HepG2 (cell line): ENCODE results near the gene ZBTB32. TPM values are rescaled to one million over a fixed set of nuclear protein-coding genes. Genes with fewer than 3 reads are reported as not detected.

Source experiments
- BRD4 ChIP-seq: sonication (generic); formaldehyde crosslinking; IDR thresholded peaks from 2 replicates; pipeline ENCODE4 v1.4.0; 2020; ENCODE audit warnings: missing genetic modification reagents
- CREM ChIP-seq, 2 experiments: sonication (generic) in 1 of 2; formaldehyde crosslinking in 1 of 2; IDR thresholded peaks; 2 replicates each; pipeline versions ENCODE4 v1.4.0 to v1.6.1; 2016 to 2020; ENCODE audit warnings: antibody characterized with exemption in 1 of 2, mild to moderate bottlenecking in 1 of 2, missing genetic modification reagents in 1 of 2
- ELF4 ChIP-seq: sonication (generic); formaldehyde crosslinking; IDR thresholded peaks from 2 replicates; pipeline ENCODE4 v1.5.0; 2020; ENCODE audit warnings: missing genetic modification reagents, mild to moderate bottlenecking, moderate library complexity, borderline replicate concordance
- EP300 ChIP-seq, 3 experiments: sonication (generic) in 1 of 3; formaldehyde crosslinking in 1 of 3; IDR thresholded peaks; 2 replicates each; pipeline versions ENCODE4 v1.5.1 to v1.6.1; 2011 to 2020; ENCODE audit warnings: low read depth in 2 of 3, low read length in 2 of 3, borderline replicate concordance in 1 of 3, improper control_type of control experiment in 1 of 3, mild to moderate bottlenecking in 1 of 3, missing genetic modification reagents in 1 of 3, moderate library complexity in 1 of 3
- HNRNPUL1 ChIP-seq: fragments of 200-400 bp; formaldehyde crosslinking; IDR thresholded peaks from 2 replicates; pipeline ENCODE4 v1.6.1; 2017; ENCODE audit warnings: low read depth, mild to moderate bottlenecking, low read length, moderate library complexity
- KLF15 ChIP-seq: sonication (generic); formaldehyde crosslinking; IDR thresholded peaks from 2 replicates; pipeline ENCODE4 v1.8.1; 2023; ENCODE audit warnings: borderline replicate concordance, mild to moderate bottlenecking, inconsistent platforms, missing genetic modification reagents, mixed read lengths
- KMT2A ChIP-seq: sonication (generic); formaldehyde crosslinking; IDR thresholded peaks from 2 replicates; pipeline ENCODE4 v1.4.0; 2020; ENCODE audit warnings: missing genetic modification reagents
- MYNN ChIP-seq: sonication (generic); formaldehyde crosslinking; IDR thresholded peaks from 2 replicates; pipeline ENCODE4 v1.4.0; 2020; ENCODE audit warnings: mild to moderate bottlenecking, low read depth, missing genetic modification reagents
- NAIF1 ChIP-seq: sonication (generic); formaldehyde crosslinking; IDR thresholded peaks from 2 replicates; pipeline ENCODE4 v1.5.0; 2020; ENCODE audit warnings: mild to moderate bottlenecking, missing genetic modification reagents, borderline replicate concordance
- TBX2 ChIP-seq: sonication (generic); formaldehyde crosslinking; IDR thresholded peaks from 2 replicates; pipeline ENCODE4 v1.5.0; 2020; ENCODE audit warnings: missing genetic modification reagents, mild to moderate bottlenecking, borderline replicate concordance
- TCF7 ChIP-seq: sonication (generic); IDR thresholded peaks from 2 replicates; pipeline ENCODE4 v1.6.1; 2016; ENCODE audit warnings: antibody characterized with exemption, low read depth
- TMF1 ChIP-seq: sonication (generic); formaldehyde crosslinking; IDR thresholded peaks from 2 replicates; pipeline ENCODE4 v1.8.1; 2022; ENCODE audit warnings: low read depth, missing genetic modification reagents
- ZNF703 ChIP-seq: sonication (generic); formaldehyde crosslinking; IDR thresholded peaks from 2 replicates; pipeline ENCODE4 v1.5.1; 2020; ENCODE audit warnings: missing genetic modification reagents, mild to moderate bottlenecking, moderate library complexity, borderline replicate concordance
- ZNF713 ChIP-seq: sonication (generic); formaldehyde crosslinking; IDR thresholded peaks from 2 replicates; pipeline ENCODE4 v1.4.0; 2020; ENCODE audit warnings: mild to moderate bottlenecking, missing genetic modification reagents
- polyA plus RNA-seq, 8 experiments: library from polyadenylated mRNA; depleted of rRNA in 3 of 8; stranded (reverse) in 7 of 8; unstranded in 1 of 8; fragments of >200 nt; fragmentation: Illumina TruSeq in 4 of 8; extraction: Trizol in 4 of 8; gene quantifications; 2 replicates each; pipeline versions ENCODE4 v1.2.1 to v1.2.3, GENCODE V29; 2011 to 2016; ENCODE audit warnings: low read depth in 4 of 8, missing spikeins in 1 of 8, mixed read lengths in 1 of 8; ENCODE audit not compliant: insufficient read depth in 1 of 8
- total RNA-seq, 5 experiments: library from RNA; depleted of rRNA; stranded (reverse); fragments of >200 nt; fragmentation: Illumina TruSeq; extraction: Trizol; gene quantifications; 2 replicates each; pipeline ENCODE4 v1.2.3, GENCODE V29; 2016; ENCODE audit warnings: low read depth in 1 of 5
- TF ChIP-seq, protein P1 (sequence below): sonication (generic); formaldehyde crosslinking; IDR thresholded peaks from 2 replicates; pipeline ENCODE4; 2020; ENCODE audit warnings: missing genetic modification reagents, mild to moderate bottlenecking, borderline replicate concordance
- TF ChIP-seq, protein P2 (sequence below): sonication (generic); formaldehyde crosslinking; IDR thresholded peaks from 2 replicates; pipeline ENCODE4 v1.5.1; 2020; ENCODE audit warnings: missing genetic modification reagents, mild to moderate bottlenecking, borderline replicate concordance
- TF ChIP-seq, protein P3 (sequence below): sonication (generic); formaldehyde crosslinking; IDR thresholded peaks from 2 replicates; pipeline ENCODE4 v1.4.0; 2020; ENCODE audit warnings: missing genetic modification reagents

ZBTB32 gene
- total and polyA plus RNA-seq, 2 of the 13 experiments (the other 11 are each of a cell fraction or from before 2014, with no cell fraction given), result not detected

DNA sequence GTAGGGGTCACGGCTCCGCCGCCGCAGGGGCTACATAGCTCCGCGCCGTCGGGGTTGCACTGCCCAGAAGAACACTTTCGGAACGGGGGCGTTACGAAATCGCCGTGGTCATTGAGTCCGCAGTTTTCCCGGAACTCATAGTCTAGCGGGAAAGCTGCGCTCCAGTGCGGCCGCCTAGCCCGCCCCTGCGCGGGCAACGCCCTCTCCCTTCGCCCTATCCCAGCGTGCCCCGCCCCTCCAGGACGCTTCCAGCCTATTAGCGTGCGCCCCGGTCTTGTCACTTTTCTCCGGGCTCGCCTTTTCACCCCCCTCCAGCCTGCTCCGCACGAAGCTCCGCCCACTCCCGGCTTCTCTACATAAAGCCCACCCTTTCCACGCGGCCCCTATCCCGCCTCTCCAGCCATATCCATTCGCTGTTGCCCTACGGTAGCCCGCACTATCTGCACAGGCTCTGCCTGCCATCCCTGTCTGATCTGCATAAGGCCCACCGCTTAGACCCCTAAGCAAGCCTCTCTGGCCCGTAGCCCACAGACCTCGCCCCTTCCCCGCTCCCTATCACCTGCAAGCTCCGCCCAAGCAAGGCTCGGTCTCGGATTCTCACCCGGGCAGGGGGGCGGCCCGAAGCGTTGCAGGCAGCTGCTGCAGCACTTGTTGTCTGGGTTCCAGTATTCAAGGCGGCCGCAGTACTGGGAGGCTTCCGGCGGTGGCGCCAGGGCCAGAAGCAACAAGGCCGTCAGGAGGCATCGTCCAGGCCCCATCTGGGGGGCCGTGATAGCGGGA, 36.3 kb downstream of the ZBTB32 start (continued):
- TF ChIP-seq NAIF1 (CRISPR knock-in tag) (0 out of 2 replicates have a peak, but pooled peaks have one; percentile 63), TBX2 (CRISPR knock-in tag) (peak; percentile 43; the same call in 1 of the 2 replicates), ZNF713 (CRISPR knock-in tag) (0 out of 2 replicates have a peak, but pooled peaks have one; percentile 58), KLF15 (CRISPR knock-in tag) (0 out of 2 replicates have a peak, but pooled peaks have one; percentile 73), MYNN (CRISPR knock-in tag) (no peak), BRD4 (CRISPR knock-in tag) (no peak), HNRNPUL1 (no peak), TCF7 (no peak), EP300 (IDR thresholded peaks at IDR 0.05; ENCODE audit: low read depth in 2 of 2, low read length in 2 of 2) (peak in 1 of 2 experiments; percentile 29; a peak in 1 of 4 replicates), EP300 (CRISPR knock-in tag; IDR thresholded peaks at IDR 0.05; ENCODE audit: borderline replicate concordance) (no peak; the same call in 1 of the 2 replicates), CREM (IDR thresholded peaks at IDR 0.05) (peak; percentile 47), CREM (CRISPR knock-in tag; IDR thresholded peaks at IDR 0.05) (no peak), ZNF703 (CRISPR knock-in tag) (peak; percentile 13; the same call in 1 of the 2 replicates), KMT2A (CRISPR knock-in tag) (0 out of 2 replicates have a peak, but pooled peaks have one; percentile 36), TMF1 (CRISPR knock-in tag) (no peak), ELF4 (CRISPR knock-in tag) (peak; percentile 71; the same call in 1 of the 2 replicates)
- TF ChIP-seq, protein P1, sequence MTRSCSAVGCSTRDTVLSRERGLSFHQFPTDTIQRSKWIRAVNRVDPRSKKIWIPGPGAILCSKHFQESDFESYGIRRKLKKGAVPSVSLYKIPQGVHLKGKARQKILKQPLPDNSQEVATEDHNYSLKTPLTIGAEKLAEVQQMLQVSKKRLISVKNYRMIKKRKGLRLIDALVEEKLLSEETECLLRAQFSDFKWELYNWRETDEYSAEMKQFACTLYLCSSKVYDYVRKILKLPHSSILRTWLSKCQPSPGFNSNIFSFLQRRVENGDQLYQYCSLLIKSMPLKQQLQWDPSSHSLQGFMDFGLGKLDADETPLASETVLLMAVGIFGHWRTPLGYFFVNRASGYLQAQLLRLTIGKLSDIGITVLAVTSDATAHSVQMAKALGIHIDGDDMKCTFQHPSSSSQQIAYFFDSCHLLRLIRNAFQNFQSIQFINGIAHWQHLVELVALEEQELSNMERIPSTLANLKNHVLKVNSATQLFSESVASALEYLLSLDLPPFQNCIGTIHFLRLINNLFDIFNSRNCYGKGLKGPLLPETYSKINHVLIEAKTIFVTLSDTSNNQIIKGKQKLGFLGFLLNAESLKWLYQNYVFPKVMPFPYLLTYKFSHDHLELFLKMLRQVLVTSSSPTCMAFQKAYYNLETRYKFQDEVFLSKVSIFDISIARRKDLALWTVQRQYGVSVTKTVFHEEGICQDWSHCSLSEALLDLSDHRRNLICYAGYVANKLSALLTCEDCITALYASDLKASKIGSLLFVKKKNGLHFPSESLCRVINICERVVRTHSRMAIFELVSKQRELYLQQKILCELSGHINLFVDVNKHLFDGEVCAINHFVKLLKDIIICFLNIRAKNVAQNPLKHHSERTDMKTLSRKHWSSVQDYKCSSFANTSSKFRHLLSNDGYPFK (CRISPR knock-in tag), result peak; percentile 28; the same call in 1 of the 2 replicates
- TF ChIP-seq, protein P2, sequence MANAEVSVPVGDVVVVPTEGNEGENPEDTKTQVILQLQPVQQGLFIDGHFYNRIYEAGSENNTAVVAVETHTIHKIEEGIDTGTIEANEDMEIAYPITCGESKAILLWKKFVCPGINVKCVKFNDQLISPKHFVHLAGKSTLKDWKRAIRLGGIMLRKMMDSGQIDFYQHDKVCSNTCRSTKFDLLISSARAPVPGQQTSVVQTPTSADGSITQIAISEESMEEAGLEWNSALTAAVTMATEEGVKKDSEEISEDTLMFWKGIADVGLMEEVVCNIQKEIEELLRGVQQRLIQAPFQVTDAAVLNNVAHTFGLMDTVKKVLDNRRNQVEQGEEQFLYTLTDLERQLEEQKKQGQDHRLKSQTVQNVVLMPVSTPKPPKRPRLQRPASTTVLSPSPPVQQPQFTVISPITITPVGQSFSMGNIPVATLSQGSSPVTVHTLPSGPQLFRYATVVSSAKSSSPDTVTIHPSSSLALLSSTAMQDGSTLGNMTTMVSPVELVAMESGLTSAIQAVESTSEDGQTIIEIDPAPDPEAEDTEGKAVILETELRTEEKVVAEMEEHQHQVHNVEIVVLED, result peak; percentile 64
- TF ChIP-seq, protein P3, sequence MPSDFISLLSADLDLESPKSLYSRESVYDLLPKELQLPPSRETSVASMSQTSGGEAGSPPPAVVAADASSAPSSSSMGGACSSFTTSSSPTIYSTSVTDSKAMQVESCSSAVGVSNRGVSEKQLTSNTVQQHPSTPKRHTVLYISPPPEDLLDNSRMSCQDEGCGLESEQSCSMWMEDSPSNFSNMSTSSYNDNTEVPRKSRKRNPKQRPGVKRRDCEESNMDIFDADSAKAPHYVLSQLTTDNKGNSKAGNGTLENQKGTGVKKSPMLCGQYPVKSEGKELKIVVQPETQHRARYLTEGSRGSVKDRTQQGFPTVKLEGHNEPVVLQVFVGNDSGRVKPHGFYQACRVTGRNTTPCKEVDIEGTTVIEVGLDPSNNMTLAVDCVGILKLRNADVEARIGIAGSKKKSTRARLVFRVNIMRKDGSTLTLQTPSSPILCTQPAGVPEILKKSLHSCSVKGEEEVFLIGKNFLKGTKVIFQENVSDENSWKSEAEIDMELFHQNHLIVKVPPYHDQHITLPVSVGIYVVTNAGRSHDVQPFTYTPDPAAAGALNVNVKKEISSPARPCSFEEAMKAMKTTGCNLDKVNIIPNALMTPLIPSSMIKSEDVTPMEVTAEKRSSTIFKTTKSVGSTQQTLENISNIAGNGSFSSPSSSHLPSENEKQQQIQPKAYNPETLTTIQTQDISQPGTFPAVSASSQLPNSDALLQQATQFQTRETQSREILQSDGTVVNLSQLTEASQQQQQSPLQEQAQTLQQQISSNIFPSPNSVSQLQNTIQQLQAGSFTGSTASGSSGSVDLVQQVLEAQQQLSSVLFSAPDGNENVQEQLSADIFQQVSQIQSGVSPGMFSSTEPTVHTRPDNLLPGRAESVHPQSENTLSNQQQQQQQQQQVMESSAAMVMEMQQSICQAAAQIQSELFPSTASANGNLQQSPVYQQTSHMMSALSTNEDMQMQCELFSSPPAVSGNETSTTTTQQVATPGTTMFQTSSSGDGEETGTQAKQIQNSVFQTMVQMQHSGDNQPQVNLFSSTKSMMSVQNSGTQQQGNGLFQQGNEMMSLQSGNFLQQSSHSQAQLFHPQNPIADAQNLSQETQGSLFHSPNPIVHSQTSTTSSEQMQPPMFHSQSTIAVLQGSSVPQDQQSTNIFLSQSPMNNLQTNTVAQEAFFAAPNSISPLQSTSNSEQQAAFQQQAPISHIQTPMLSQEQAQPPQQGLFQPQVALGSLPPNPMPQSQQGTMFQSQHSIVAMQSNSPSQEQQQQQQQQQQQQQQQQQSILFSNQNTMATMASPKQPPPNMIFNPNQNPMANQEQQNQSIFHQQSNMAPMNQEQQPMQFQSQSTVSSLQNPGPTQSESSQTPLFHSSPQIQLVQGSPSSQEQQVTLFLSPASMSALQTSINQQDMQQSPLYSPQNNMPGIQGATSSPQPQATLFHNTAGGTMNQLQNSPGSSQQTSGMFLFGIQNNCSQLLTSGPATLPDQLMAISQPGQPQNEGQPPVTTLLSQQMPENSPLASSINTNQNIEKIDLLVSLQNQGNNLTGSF (CRISPR knock-in tag), result no peak
